GM12878 (cell line): ENCODE measurements around the gene FKBP3. TPM values are rescaled to one million over a fixed set of nuclear protein-coding genes. Genes with fewer than 3 reads are reported as not detected.
A peak's percentile ranks its signal among the peaks of the same experiment; 100 is the strongest.

ENCODE experiments used
- ATAC-seq: fragments of 200-7000 bp; cut with Tn5 transposase; 3 replicates; pipeline ENCODE4 v1.9.1; 2020; ENCODE audit warnings: mild to moderate bottlenecking, moderate library complexity
- BruUV-seq: library from RNA; stranded (reverse); fragments of 400-500 nt; replicated peaks from 2 replicates; lab custom pipeline; 2021; lab: Mats Ljungman, UMichigan
- CTCF ChIA-PET: fragments of 300-600 bp; sonication (Branson Sonifier 250); formaldehyde crosslinking; extraction: SDS; loops from one replicate; lab custom pipeline; 2021; ENCODE audit warnings: inconsistent platforms; lab: Yijun Ruan, JAX
- POLR2A ChIA-PET: fragments of 350-600 bp; formaldehyde crosslinking; extraction: SDS; loops from one replicate; lab custom pipeline; 2021; ENCODE audit warnings: inconsistent platforms; lab: Charles Lee
- RAD21 ChIA-PET: fragments of 300-600 bp; sonication (Branson Sonifier 250); formaldehyde crosslinking; loops from one replicate; lab custom pipeline; 2023; ENCODE audit warnings: antibody characterized with exemption; ENCODE audit not compliant: unreplicated experiment; lab: Charles Lee
- SMC1A ChIA-PET: fragments of 300-600 bp; sonication (Branson Sonifier 250); formaldehyde crosslinking; loops from one replicate; lab custom pipeline; 2023; ENCODE audit not compliant: unreplicated experiment, uncharacterized antibody; lab: Charles Lee
- DNase-seq: peaks from one replicate; pipeline ENCODE4 v3.0.0-alpha.2; 2011; ENCODE audit warnings: low read depth, low spot score
- FAIRE-seq: peaks from 3 replicates; lab custom pipeline; 2011; peaks lifted over from hg19 to GRCh38; lab: Jason Lieb, UNC
- H2AFZ ChIP-seq: 2 replicates; pipeline ENCODE4 v1.6.0; 2011; ENCODE audit warnings: low read depth, low read length, control low read depth; ENCODE audit not compliant: control insufficient read depth
- H3K27ac ChIP-seq: 2 replicates; pipeline ENCODE4 v1.5.1; 2011; ENCODE audit warnings: control low read depth; ENCODE audit not compliant: control insufficient read depth, insufficient read depth
- H3K27me3 ChIP-seq, 2 experiments: replicated peaks in 1 of 2; 2 replicates each; pipeline versions ENCODE4 v1.6.0 to v1.6.1; 2011; ENCODE audit warnings: low read length in 1 of 2; ENCODE audit not compliant: control insufficient read depth in 2 of 2, insufficient read depth in 2 of 2
- H3K36me3 ChIP-seq, 2 experiments: 2 replicates each; pipeline ENCODE4 v1.5.1; 2011; ENCODE audit warnings: low read length in 1 of 2; ENCODE audit not compliant: control insufficient read depth in 2 of 2, insufficient read depth in 2 of 2
- H3K4me1 ChIP-seq: 2 replicates; pipeline ENCODE4 v1.6.1; 2011; ENCODE audit warnings: mild to moderate bottlenecking, low read length, moderate library complexity, mixed read lengths; ENCODE audit not compliant: control insufficient read depth, insufficient read depth
- H3K4me2 ChIP-seq: 2 replicates; pipeline ENCODE4 v1.6.0; 2011; ENCODE audit warnings: control low read depth; ENCODE audit not compliant: control insufficient read depth, insufficient read depth
- H3K4me3 ChIP-seq: fragments of 200-600 bp; sonication (generic); 2 replicates; pipeline ENCODE4 v1.5.1; 2016
- H3K79me2 ChIP-seq: 2 replicates; pipeline ENCODE4 v1.6.0; 2011; ENCODE audit warnings: low read length; ENCODE audit not compliant: control insufficient read depth, insufficient read depth
- H3K9ac ChIP-seq: 2 replicates; pipeline ENCODE4 v1.8.0; 2011; ENCODE audit warnings: low read length, control low read depth, mixed read lengths; ENCODE audit not compliant: control insufficient read depth, insufficient read depth
- H3K9me3 ChIP-seq: replicated peaks from 3 replicates; pipeline ENCODE4 v1.5.1; 2011; ENCODE audit warnings: mild to moderate bottlenecking, low read length; ENCODE audit not compliant: control insufficient read depth, insufficient read depth
- H4K20me1 ChIP-seq: 2 replicates; pipeline ENCODE4 v1.6.0; 2011; ENCODE audit not compliant: control insufficient read depth, insufficient read depth
- BMI1 ChIP-seq: fragments of 450-650 bp; IDR thresholded peaks from 2 replicates; pipeline ENCODE4 v1.6.1; 2016; ENCODE audit warnings: mild to moderate bottlenecking, moderate library complexity, borderline replicate concordance
- CHD2 ChIP-seq: IDR thresholded peaks from 2 replicates; pipeline ENCODE4 v1.6.1; 2011; ENCODE audit warnings: low read depth, low read length, improper control_type of control experiment, borderline replicate concordance
- MTA2 ChIP-seq: fragments of 450-650 bp; IDR thresholded peaks from 2 replicates; pipeline ENCODE4 v1.6.1; 2016; ENCODE audit warnings: low read depth, mild to moderate bottlenecking, moderate library complexity
- MTA3 ChIP-seq: IDR thresholded peaks from 2 replicates; pipeline ENCODE4 v1.6.1; 2012; ENCODE audit warnings: low read length, inconsistent platforms, borderline replicate concordance
- NR2C2 ChIP-seq: IDR thresholded peaks from 2 replicates; pipeline ENCODE4 v1.6.1; 2011; ENCODE audit warnings: borderline replicate concordance, low read depth; ENCODE audit not compliant: control insufficient read depth, insufficient read length
- YBX1 ChIP-seq: fragments of 450-650 bp; IDR thresholded peaks from 2 replicates; pipeline ENCODE4 v1.6.1; 2016; ENCODE audit warnings: antibody characterized with exemption
- ZBED1 ChIP-seq: IDR thresholded peaks from 2 replicates; pipeline ENCODE4 v1.6.1; 2016; ENCODE audit warnings: borderline replicate concordance
- ZNF274 ChIP-seq: IDR thresholded peaks from one replicate; pipeline ENCODE4 v1.8.0; 2011; ENCODE audit not compliant: insufficient read length, insufficient read depth
- ZNF384 ChIP-seq: IDR thresholded peaks from 2 replicates; pipeline ENCODE4 v1.6.1; 2012; ENCODE audit warnings: low read depth, mild to moderate bottlenecking, low read length, improper control_type of control experiment, borderline replicate concordance
- ZZZ3 ChIP-seq: IDR thresholded peaks from 2 replicates; pipeline ENCODE4 v1.6.1; 2011; ENCODE audit warnings: low read depth; ENCODE audit not compliant: control insufficient read depth, insufficient read length
- WGBS: methylation state at CpG from one replicate; pipeline ENCODE4 v1.1.6; 2016; ENCODE audit warnings: low lambda C conversion rate; ENCODE audit not compliant: insufficient replicate concordance, insufficient coverage; ENCODE audit errors: missing lambda C conversion rate; 5-methylcytosine and 5-hydroxymethylcytosine counted together
- in situ Hi-C: fragments of 300-500 bp; cut with MboI; formaldehyde crosslinking; loops from 9 replicates; pipeline ENCODE4 v1.14.3; 2018; ENCODE audit warnings: mixed read lengths
- intact Hi-C: fragments of 100-400 bp; cut with micrococcal nuclease; formaldehyde crosslinking; loops from one replicate; pipeline ENCODE4 v1.14.2; 2022; ENCODE audit not compliant: unreplicated experiment
- polyA plus RNA-seq, 11 experiments: library from polyadenylated mRNA; depleted of rRNA in 4 of 11; unstranded in 6 of 11; stranded (reverse) in 5 of 11; fragments of >200 nt; fragmentation: Nextera tagmentation in 4 of 11; fragmentation: Illumina TruSeq in 1 of 11; extraction: Ambion mirVana in 4 of 11; extraction: Trizol in 1 of 11; gene quantifications; 1 replicate in 1 of 11; 2 replicates in 10 of 11; pipeline versions ENCODE4 v1.2.1 to v1.2.3, GENCODE V29; 2011 to 2016; ENCODE audit warnings: inconsistent platforms in 2 of 11, missing spikeins in 2 of 11, low read depth in 1 of 11
- total RNA-seq, 4 experiments: library from RNA; depleted of rRNA in 3 of 4; stranded (reverse); fragments of >200 nt in 3 of 4; fragmentation: Illumina TruSeq in 1 of 4; extraction: Trizol in 1 of 4; gene quantifications; 2 replicates each; pipeline versions ENCODE4 v1.2.1 to v1.2.3, GENCODE V29; 2013 to 2021
- TF ChIP-seq, protein P1 (sequence below): fragments of 450-650 bp; IDR thresholded peaks from 2 replicates; pipeline ENCODE4 v1.6.1; 2016; ENCODE audit warnings: mild to moderate bottlenecking, moderate library complexity, borderline replicate concordance

FKBP3 gene
- total and polyA plus RNA-seq, 10 of the 15 experiments (the other 5 are each of a cell fraction or from before 2014, with no cell fraction given) = 67.2 to 218 (median 129) TPM

DNA sequence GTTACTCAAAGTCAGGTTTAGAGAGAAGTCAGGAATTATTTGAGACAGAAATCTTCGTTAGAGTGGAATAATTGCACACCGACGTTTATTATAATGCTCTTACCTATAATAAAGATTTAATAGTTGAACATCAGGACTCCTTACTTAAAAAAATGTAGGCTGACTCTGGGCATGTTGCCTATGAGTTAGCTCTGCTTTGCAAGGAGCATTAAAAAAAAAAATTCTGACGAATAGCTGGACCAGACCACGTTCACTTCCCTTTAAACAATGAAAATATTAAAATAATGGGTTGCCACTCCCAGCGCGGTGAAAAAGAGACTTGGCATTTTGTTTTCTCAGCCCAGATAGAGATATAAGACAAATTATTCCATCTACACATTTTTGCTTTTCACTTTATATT is 875 bp upstream of the FKBP3 start:
- peak overlapping the region; percentile 86 for H3K9ac ChIP-seq
- no peak for FAIRE-seq
- POLR2A ChIA-PET = interaction anchor here (1.1 to 2.5 kb wide), 5 partner anchors 10 to 172 kb away, joined by 3 to 12 read pairs (median 4); no protein-coding TSS in a partner anchor
- peaks cover 4% of the 10 kb centered on the region for H3K4me1 ChIP-seq
- DNase-seq = no peak
- SMC1A ChIA-PET = interaction anchor here (0.6 to 1.6 kb wide), 6 partner anchors 36 to 289 kb away, joined by 3 to 5 read pairs (median 3); partner anchors contain the start of genes KLHL28 and TOGARAM1
- RAD21 ChIA-PET = interaction anchor here (1.0 to 2.6 kb wide), 5 partner anchors 50 to 222 kb away, joined by 3 to 8 read pairs (median 3); partner anchors contain the start of gene MIS18BP1
- H3K27ac ChIP-seq = peak overlapping the region; percentile 77
- intact Hi-C loops = loop anchor here (1.0 to 2.0 kb wide), 2 partner anchors 118 to 238 kb away; partner anchors contain the start of gene MIS18BP1
- H3K4me3 ChIP-seq = peak overlapping the region; percentile 74
- no peaks in the 10 kb centered on the region for H4K20me1 ChIP-seq
- peaks cover 69% of the 10 kb centered on the region for H3K79me2 ChIP-seq
- no peaks in the 10 kb centered on the region for H3K9me3 ChIP-seq
- CTCF ChIA-PET = interaction anchor here (1.1 to 2.6 kb wide), 4 partner anchors 135 to 223 kb away, joined by 3 to 13 read pairs (median 3); partner anchors contain the start of genes KLHL28 and TOGARAM1
- WGBS = under 1% methylated on average over 7 of the region's 7 CpGs
- TF ChIP-seq ZZZ3 = no peak
- 0 out of 2 replicates have a peak, but pooled peaks have one; percentile 9 for TF ChIP-seq ZNF384
- TF ChIP-seq, all 136 proteins: peak for 1
- no peaks in the 10 kb centered on the region for H3K27me3 ChIP-seq
- no TSS peak for BruUV-seq
- H3K4me2 ChIP-seq = peak overlapping the region; percentile 77
- H3K36me3 ChIP-seq = 0 out of 4 replicates have a peak, but pooled peaks cover 0 to 3% of the 10 kb centered on the region in 2 experiments
- peak overlapping the region; percentile 64 for H2AFZ ChIP-seq
- in situ Hi-C loops = loop anchor here (5.0 kb wide), 1 partner anchor 173 kb away; the partner anchor contains the start of genes KLHL28 and TOGARAM1
- no peak for ATAC-seq

DNA sequence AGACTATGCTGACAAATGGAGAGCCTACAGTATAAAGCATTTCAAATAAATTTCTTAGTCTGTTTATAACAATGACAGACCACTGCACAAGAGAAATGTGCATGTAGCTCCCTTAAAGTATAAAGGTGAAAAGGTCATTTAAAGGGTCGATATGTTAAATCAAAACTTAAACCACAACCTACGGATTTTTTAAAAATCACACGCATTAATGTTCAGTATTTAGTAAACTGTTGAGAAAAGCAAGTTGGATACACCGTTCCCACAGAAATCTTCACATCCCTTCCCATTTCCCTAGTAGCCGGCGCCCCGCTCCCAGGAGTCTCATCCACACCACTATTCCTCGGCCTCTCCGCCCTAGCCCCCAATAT is 614 bp downstream of the FKBP3 start:
- peak overlapping the region; percentile 79 for H2AFZ ChIP-seq
- no peaks in the 10 kb centered on the region for H3K4me1 ChIP-seq
- ChIA-PET SMC1A (interaction anchor here (0.7 to 1.1 kb wide), 2 partner anchors 158 to 220 kb away, joined by 3 read pairs; no protein-coding TSS in a partner anchor), RAD21 (interaction anchor here (0.6 to 2.6 kb wide), 5 partner anchors 45 to 243 kb away, joined by 3 to 6 read pairs (median 3); partner anchors contain the start of genes KLHL28, MIS18BP1 and TOGARAM1), POLR2A (interaction anchor here (1.0 to 1.2 kb wide), 5 partner anchors 44 to 174 kb away, joined by 3 to 7 read pairs (median 3); partner anchors contain the start of genes KLHL28 and TOGARAM1), CTCF (interaction anchor here (0.8 to 1.6 kb wide), 2 partner anchors 19 to 220 kb away, joined by 3 read pairs; no protein-coding TSS in a partner anchor)
- H3K27ac ChIP-seq = peak overlapping the region; percentile 77
- peaks cover 56% of the 10 kb centered on the region for H3K79me2 ChIP-seq
- intact Hi-C loops (loop anchor here (1.0 to 5.0 kb wide), 4 partner anchors 119 to 220 kb away; partner anchors contain the start of genes KLHL28 and MIS18BP1), in situ Hi-C loops (no loop called here)
- BruUV-seq = TSS peak; percentile 86
- 4% methylated on average over 9 of the region's 9 CpGs for WGBS
- FAIRE-seq = no peak
- H3K9me3 ChIP-seq = no peaks in the 10 kb centered on the region
- DNase-seq = no peak
- H3K4me2 ChIP-seq = peak overlapping the region; percentile 11
- peak overlapping the region; percentile 93 for H3K4me3 ChIP-seq
- H3K36me3 ChIP-seq = 0 out of 4 replicates have a peak, but pooled peaks cover 0 to 3% of the 10 kb centered on the region in 2 experiments
- no peak for ATAC-seq
- H3K9ac ChIP-seq = peak overlapping the region; percentile 89
- no peaks in the 10 kb centered on the region for H4K20me1 ChIP-seq
- H3K27me3 ChIP-seq = no peaks in the 10 kb centered on the region
- TF ChIP-seq, protein P1, sequence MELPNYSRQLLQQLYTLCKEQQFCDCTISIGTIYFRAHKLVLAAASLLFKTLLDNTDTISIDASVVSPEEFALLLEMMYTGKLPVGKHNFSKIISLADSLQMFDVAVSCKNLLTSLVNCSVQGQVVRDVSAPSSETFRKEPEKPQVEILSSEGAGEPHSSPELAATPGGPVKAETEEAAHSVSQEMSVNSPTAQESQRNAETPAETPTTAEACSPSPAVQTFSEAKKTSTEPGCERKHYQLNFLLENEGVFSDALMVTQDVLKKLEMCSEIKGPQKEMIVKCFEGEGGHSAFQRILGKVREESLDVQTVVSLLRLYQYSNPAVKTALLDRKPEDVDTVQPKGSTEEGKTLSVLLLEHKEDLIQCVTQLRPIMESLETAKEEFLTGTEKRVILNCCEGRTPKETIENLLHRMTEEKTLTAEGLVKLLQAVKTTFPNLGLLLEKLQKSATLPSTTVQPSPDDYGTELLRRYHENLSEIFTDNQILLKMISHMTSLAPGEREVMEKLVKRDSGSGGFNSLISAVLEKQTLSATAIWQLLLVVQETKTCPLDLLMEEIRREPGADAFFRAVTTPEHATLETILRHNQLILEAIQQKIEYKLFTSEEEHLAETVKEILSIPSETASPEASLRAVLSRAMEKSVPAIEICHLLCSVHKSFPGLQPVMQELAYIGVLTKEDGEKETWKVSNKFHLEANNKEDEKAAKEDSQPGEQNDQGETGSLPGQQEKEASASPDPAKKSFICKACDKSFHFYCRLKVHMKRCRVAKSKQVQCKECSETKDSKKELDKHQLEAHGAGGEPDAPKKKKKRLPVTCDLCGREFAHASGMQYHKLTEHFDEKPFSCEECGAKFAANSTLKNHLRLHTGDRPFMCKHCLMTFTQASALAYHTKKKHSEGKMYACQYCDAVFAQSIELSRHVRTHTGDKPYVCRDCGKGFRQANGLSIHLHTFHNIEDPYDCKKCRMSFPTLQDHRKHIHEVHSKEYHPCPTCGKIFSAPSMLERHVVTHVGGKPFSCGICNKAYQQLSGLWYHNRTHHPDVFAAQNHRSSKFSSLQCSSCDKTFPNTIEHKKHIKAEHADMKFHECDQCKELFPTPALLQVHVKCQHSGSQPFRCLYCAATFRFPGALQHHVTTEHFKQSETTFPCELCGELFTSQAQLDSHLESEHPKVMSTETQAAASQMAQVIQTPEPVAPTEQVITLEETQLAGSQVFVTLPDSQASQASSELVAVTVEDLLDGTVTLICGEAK = no peak
- no peak for TF ChIP-seq MTA3
- no peak for TF ChIP-seq ZBED1
- TF ChIP-seq NR2C2 = no peak
- TF ChIP-seq YBX1 = no peak
- no peak for TF ChIP-seq BMI1
- no peak for TF ChIP-seq MTA2
- no peak for TF ChIP-seq CHD2
- no peak for TF ChIP-seq ZNF274
